Suprapubic skin (tissue), 4 donors: ENCODE results near the gene YIPF3. TPM values are rescaled to one million over a fixed set of nuclear protein-coding genes. Genes with fewer than 3 reads are reported as not detected.
A peak's percentile ranks its signal among the peaks of the same experiment; 100 is the strongest.

Experiments used
- DNase-seq, 2 donors: peaks; one replicate each; pipeline ENCODE4 v3.0.0-alpha.2; 2019; ENCODE audit warnings: low spot score in 2 of 2
- H3K27ac ChIP-seq: fragments of 200-600 bp; sonication (generic); one replicate; pipeline ENCODE4 v1.5.1; 2019
- H3K27me3 ChIP-seq: fragments of 200-600 bp; sonication (generic); one replicate; pipeline ENCODE4 v1.5.1; 2019
- H3K36me3 ChIP-seq: fragments of 200-600 bp; sonication (generic); one replicate; pipeline ENCODE4 v1.5.1; 2019
- H3K4me1 ChIP-seq: fragments of 200-600 bp; sonication (generic); one replicate; pipeline ENCODE4 v1.5.1; 2019
- H3K4me3 ChIP-seq: fragments of 200-600 bp; sonication (generic); one replicate; pipeline ENCODE4 v1.5.1; 2019; ENCODE audit warnings: mild to moderate bottlenecking
- H3K9me3 ChIP-seq: fragments of 200-600 bp; sonication (generic); one replicate; pipeline ENCODE4 v1.5.1; 2019
- EP300 ChIP-seq: sonication (generic); formaldehyde crosslinking; IDR thresholded peaks from one replicate; pipeline ENCODE4 v1.6.1; 2017; ENCODE audit warnings: antibody characterized with exemption
- POLR2A ChIP-seq, 2 donors: fragments of 450-650 bp; IDR thresholded peaks; one replicate each; pipeline ENCODE4 v1.6.1; 2017; ENCODE audit warnings: antibody characterized with exemption in 2 of 2, mild to moderate bottlenecking in 2 of 2, moderate library complexity in 2 of 2
- POLR2AphosphoS5 ChIP-seq, 3 donors: sonication (generic); formaldehyde crosslinking; IDR thresholded peaks; one replicate each; pipeline ENCODE4 v1.6.1; 2017; ENCODE audit warnings: antibody characterized with exemption in 3 of 3
- WGBS: methylation state at CpG from one replicate; pipeline ENCODE4 v1.1.5; 2018; 5-methylcytosine and 5-hydroxymethylcytosine counted together
- total RNA-seq, 4 donors: library from RNA; depleted of rRNA; stranded (reverse); fragments of >200 nt; gene quantifications; one replicate each; pipeline ENCODE4 v1.1.0, GENCODE V29; 2016
- TF ChIP-seq, protein P1 (sequence below), 2 donors: fragments of 200-600 bp in 1 of 2; fragments of 450-650 bp in 1 of 2; sonication (generic) in 1 of 2; IDR thresholded peaks; one replicate each; pipeline ENCODE4 v1.5.1; 2016 to 2019; ENCODE audit warnings: antibody characterized with exemption in 2 of 2, mild to moderate bottlenecking in 1 of 2, moderate library complexity in 1 of 2

Gene YIPF3
- total RNA-seq, 4 donors from 2014 or later: 69.8 to 115 (median 84.6) TPM

DNA sequence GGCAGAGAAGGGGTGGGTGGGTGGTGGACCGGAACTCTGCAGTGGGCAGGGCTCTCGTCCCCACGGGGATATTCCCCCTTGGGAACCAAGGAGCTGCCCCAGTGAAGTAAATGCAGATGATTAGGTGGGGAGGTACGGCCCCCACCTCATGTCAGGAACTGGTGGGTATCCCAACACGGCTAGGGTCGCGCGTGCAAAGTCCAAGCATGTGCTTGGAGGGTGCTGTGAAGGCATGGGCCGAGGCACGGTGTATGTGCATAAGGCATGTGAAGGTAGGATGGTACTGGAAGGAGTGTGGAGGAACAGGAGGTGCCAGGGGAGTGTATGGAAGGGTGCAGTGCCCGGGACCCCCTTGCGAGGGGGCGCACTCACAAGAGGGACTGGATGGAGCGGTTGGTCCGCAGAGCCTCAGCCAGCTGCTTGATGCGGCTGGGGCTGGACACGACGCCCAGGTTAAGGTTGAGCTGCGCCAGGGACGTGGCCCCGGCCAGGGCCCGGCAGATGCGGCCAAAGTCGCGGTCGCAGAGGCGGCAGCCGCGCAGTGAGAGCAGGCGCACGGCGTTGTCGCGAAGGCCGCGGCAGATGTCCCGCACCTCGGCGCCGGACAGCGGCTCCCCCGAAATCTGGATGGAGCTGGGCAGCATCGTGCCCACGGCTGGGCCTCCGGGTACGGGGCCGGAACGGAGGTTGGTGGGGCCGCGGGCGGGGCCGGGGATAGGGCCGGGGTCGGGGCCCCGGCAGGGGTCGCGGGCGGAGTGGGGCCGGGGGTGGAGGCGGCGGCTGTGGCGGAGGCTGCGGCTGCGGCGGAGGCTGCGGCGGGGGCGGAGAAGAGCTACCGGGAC lies 7.4 kb downstream of the YIPF3 start:
- TF ChIP-seq EP300 (no peak), POLR2AphosphoS5 (IDR thresholded peaks at IDR 0.05) (no peak), POLR2A (IDR thresholded peaks at IDR 0.05) (no peak)
- TF ChIP-seq, protein P1, sequence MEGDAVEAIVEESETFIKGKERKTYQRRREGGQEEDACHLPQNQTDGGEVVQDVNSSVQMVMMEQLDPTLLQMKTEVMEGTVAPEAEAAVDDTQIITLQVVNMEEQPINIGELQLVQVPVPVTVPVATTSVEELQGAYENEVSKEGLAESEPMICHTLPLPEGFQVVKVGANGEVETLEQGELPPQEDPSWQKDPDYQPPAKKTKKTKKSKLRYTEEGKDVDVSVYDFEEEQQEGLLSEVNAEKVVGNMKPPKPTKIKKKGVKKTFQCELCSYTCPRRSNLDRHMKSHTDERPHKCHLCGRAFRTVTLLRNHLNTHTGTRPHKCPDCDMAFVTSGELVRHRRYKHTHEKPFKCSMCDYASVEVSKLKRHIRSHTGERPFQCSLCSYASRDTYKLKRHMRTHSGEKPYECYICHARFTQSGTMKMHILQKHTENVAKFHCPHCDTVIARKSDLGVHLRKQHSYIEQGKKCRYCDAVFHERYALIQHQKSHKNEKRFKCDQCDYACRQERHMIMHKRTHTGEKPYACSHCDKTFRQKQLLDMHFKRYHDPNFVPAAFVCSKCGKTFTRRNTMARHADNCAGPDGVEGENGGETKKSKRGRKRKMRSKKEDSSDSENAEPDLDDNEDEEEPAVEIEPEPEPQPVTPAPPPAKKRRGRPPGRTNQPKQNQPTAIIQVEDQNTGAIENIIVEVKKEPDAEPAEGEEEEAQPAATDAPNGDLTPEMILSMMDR (IDR thresholded peaks at IDR 0.05): no peak
- Histone ChIP-seq H3K9me3 (no peaks in the 10 kb centered on the region), H3K36me3 (peaks cover 49% of the 10 kb centered on the region), H3K4me3 (peak overlapping the region; percentile 94), H3K4me1 (peaks cover 38% of the 10 kb centered on the region), H3K27me3 (no peaks in the 10 kb centered on the region), H3K27ac (peak overlapping the region; percentile 6)
- no peak for DNase-seq
- 34% methylated on average over 14 of the region's 69 CpGs for WGBS

DNA sequence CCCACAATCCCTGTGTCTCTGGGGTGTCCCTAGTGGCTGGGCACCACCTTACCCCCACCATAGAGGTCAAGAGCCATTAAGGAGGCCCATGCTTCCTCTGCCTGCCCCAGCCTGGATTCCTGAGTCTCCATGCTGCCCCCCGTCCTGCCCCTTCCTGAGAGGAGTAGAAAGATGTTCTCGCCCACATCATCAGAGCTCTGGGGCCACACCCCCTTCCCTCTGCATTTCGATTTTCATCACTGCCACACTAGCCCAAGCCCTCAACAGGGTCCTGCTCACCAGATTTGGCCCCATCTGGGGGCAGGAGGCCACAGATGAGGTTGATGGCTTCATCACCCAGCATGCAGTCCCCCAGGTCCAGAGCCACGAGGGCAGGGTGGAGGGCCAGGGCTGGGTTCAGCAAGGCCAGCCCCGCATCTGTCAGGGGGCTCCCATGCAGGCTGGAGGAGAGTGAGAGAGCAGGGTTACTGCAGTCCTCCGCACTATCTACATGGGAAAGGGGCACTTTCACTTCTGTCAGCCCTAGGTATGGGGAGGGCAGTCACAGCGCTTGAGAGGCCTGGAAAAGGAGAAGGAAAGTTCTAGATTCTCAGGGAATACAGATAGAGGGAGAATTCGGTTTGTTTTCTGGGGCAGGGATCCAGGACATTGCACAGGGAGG lies 8.1 kb downstream of the YIPF3 start:
- peak overlapping the region; percentile 94 for H3K4me3 ChIP-seq

DNA sequence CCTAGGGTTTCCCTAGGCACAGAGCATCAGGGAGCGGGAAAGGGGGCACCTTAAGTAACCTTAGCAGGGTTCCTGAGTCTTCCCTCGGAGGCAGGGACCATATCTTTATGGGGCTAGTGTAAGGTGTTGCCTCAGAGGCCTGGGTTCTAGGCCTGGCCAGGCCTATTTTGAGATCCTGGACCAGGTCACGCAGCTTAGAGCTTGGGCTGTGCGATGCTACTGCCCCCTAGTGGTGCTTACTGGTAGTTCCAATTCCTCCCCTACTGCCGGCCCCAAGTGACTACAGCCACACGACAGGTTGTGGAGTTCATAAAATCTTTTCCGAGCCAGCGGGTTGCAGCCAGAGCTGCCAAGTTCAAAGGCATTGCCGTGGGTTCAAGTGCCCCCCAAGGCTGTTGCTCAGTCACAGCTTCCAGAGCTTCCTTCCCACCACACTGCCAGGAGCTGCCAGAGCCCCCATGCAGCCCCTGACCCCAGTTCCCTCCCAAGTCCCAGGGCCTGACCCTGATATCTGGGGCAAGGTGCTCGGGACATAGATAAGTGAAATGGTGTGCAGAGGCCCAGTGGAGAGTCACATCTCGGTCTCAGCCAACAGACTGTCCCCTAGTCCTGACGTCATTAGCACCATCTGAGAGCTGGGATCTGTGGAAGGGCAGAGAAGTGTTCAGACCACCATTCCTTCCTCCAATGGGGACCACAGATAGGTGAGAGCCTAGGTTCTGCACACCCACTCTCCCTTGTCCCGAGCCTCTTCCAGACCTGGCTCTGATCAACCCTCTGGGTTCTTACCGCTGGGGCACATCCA lies 9.9 kb downstream of the YIPF3 start:
- Histone ChIP-seq H3K4me1 (peaks cover 29% of the 10 kb centered on the region), H3K9me3 (no peaks in the 10 kb centered on the region), H3K27ac (no peak overlapping the region), H3K4me3 (no peak overlapping the region), H3K27me3 (no peaks in the 10 kb centered on the region), H3K36me3 (peaks cover 48% of the 10 kb centered on the region)
- no peak for TF ChIP-seq POLR2AphosphoS5 (IDR thresholded peaks at IDR 0.05)
- TF ChIP-seq, protein P1 (IDR thresholded peaks at IDR 0.05): peak; percentile 93 to 96
- 25% methylated on average over 11 of the region's 14 CpGs for WGBS
- peak; percentile 85 to 87 for DNase-seq

More for the DNA sequence above, 8.1 kb downstream of the YIPF3 start:
- 66% methylated on average over 8 of the region's 8 CpGs for WGBS
- DNase-seq: no peak
- H3K27ac ChIP-seq: no peak overlapping the region
- no peaks in the 10 kb centered on the region for H3K9me3 ChIP-seq
- H3K36me3 ChIP-seq: peaks cover 49% of the 10 kb centered on the region
- no peaks in the 10 kb centered on the region for H3K27me3 ChIP-seq
- no peak for TF ChIP-seq EP300
- TF ChIP-seq POLR2A (IDR thresholded peaks at IDR 0.05): no peak
- TF ChIP-seq, protein P1 (IDR thresholded peaks at IDR 0.05): no peak
- no peak for TF ChIP-seq POLR2AphosphoS5 (IDR thresholded peaks at IDR 0.05)
- peaks cover 31% of the 10 kb centered on the region for H3K4me1 ChIP-seq

DNA sequence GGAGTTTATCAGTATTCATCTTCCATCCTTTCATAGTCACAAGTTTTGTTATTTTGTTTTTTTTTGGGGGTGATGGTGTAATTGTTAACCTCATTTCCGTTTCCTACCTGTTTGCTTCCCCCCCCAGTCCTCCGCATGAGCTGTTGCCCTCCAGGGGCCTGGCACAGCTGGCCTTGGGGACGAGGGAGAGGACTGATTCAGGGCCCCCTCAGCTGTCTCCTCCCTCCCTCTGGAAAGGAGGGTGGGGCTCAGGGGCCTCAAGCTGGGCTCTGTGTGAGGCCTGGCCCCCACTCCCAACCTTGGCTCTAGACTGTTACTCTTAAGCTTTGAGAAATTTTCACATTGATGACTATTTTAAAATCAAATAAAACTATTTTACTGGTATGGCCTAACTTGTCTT lies 10.6 kb downstream of the YIPF3 start:
- Histone ChIP-seq H3K9me3 (no peaks in the 10 kb centered on the region), H3K27me3 (no peaks in the 10 kb centered on the region), H3K36me3 (peaks cover 45% of the 10 kb centered on the region), H3K27ac (no peak overlapping the region), H3K4me1 (peaks cover 28% of the 10 kb centered on the region), H3K4me3 (no peak overlapping the region)
- TF ChIP-seq POLR2AphosphoS5 (IDR thresholded peaks at IDR 0.05) (no peak), POLR2A (IDR thresholded peaks at IDR 0.05) (no peak)
- TF ChIP-seq, protein P1 (IDR thresholded peaks at IDR 0.05): no peak
- 86% methylated on average over 3 of the region's 3 CpGs for WGBS
- DNase-seq: no peak
